ENCODE results near the gene HASPIN.

HASPIN gene

GRCh38 chr17:3682033-3682432, 41.7 kb upstream of the HASPIN start:
- WGBS: 86% methylated on average over 12 of the region's 12 CpGs
- Histone ChIP-seq H3K4ac (ENCODE audit: low read depth in 1 of 2, low read length in 2 of 2) (no peak overlapping the region), H2AFZ (ENCODE audit: low read depth, low read length) (no peak overlapping the region), H3K14ac (ENCODE audit: low read length in 2 of 2) (no peak overlapping the region), H2BK15ac (ENCODE audit: low read depth, poor library complexity, severe bottlenecking) (no peak overlapping the region), H3K27me3 (ENCODE audit: control insufficient read depth in 1 of 2, insufficient read depth in 1 of 2, low read length in 2 of 2) (peaks cover 29 to 54% of the 10 kb centered on the region in 2 experiments), H4K91ac (ENCODE audit: low read length) (no peak overlapping the region), H4K8ac (ENCODE audit: low read length) (no peak overlapping the region), H2BK12ac (ENCODE audit: low read length in 2 of 2) (no peak overlapping the region), H3K36me3 (ENCODE audit: control insufficient read depth in 1 of 2, insufficient read depth in 2 of 2, low read depth in 1 of 2, low read length in 2 of 2) (no peaks in the 10 kb centered on the region), H3K9me3 (ENCODE audit: control insufficient read depth, low read length) (no peaks in the 10 kb centered on the region), H2AK5ac (ENCODE audit: low read length, severe bottlenecking) (no peak overlapping the region), H3K4me2 (ENCODE audit: low read length, poor library complexity, severe bottlenecking) (no peak overlapping the region), H3K4me1 (ENCODE audit: control insufficient read depth, insufficient read depth, low read depth, low read length) (peaks cover 11% of the 10 kb centered on the region), H3K27ac (ENCODE audit: low read length, poor library complexity, severe bottlenecking) (no peak overlapping the region), H3K9ac (ENCODE audit: low read length) (no peak overlapping the region), H3K4me3 (ENCODE audit: insufficient read depth in 1 of 2, low read depth in 1 of 2, low read length in 2 of 2) (no peak overlapping the region), H3K79me1 (replicated peaks; ENCODE audit: low read length, poor library complexity, severe bottlenecking) (no peaks in the 10 kb centered on the region), H2BK120ac (ENCODE audit: low read depth, low read length) (no peak overlapping the region), H3K18ac (ENCODE audit: low read depth in 1 of 2, low read length in 2 of 2) (no peak overlapping the region), H3K23ac (ENCODE audit: low read length in 2 of 2) (no peak overlapping the region), H2BK5ac (ENCODE audit: low read depth, low read length, poor library complexity, severe bottlenecking) (no peak overlapping the region)
- no peak for DNase-seq

GRCh38 chr17:3683054-3683511, 40.6 kb upstream of the HASPIN start:
- Histone ChIP-seq H2BK5ac (ENCODE audit: low read depth, low read length, poor library complexity, severe bottlenecking) (no peak overlapping the region), H2BK12ac (ENCODE audit: low read length in 2 of 2) (no peak overlapping the region), H2BK120ac (ENCODE audit: low read depth, low read length) (no peak overlapping the region), H3K18ac (ENCODE audit: low read depth in 1 of 2, low read length in 2 of 2) (no peak overlapping the region), H3K9me3 (ENCODE audit: control insufficient read depth, low read length) (no peaks in the 10 kb centered on the region), H3K4me2 (ENCODE audit: low read length, poor library complexity, severe bottlenecking) (no peak overlapping the region), H4K91ac (ENCODE audit: low read length) (no peak overlapping the region), H3K23ac (ENCODE audit: low read length in 2 of 2) (no peak overlapping the region), H3K27me3 (ENCODE audit: control insufficient read depth in 1 of 2, insufficient read depth in 1 of 2, low read length in 2 of 2) (peaks cover 20 to 48% of the 10 kb centered on the region in 2 experiments), H3K27ac (ENCODE audit: low read length, poor library complexity, severe bottlenecking) (no peak overlapping the region), H2BK15ac (ENCODE audit: low read depth, poor library complexity, severe bottlenecking) (no peak overlapping the region), H3K9ac (ENCODE audit: low read length) (no peak overlapping the region), H3K4ac (ENCODE audit: low read depth in 1 of 2, low read length in 2 of 2) (no peak overlapping the region), H3K4me1 (ENCODE audit: control insufficient read depth, insufficient read depth, low read depth, low read length) (peaks cover 9% of the 10 kb centered on the region), H2AFZ (ENCODE audit: low read depth, low read length) (no peak overlapping the region), H3K79me1 (replicated peaks; ENCODE audit: low read length, poor library complexity, severe bottlenecking) (no peaks in the 10 kb centered on the region), H2AK5ac (ENCODE audit: low read length, severe bottlenecking) (no peak overlapping the region), H3K36me3 (ENCODE audit: control insufficient read depth in 1 of 2, insufficient read depth in 2 of 2, low read depth in 1 of 2, low read length in 2 of 2) (no peaks in the 10 kb centered on the region), H4K8ac (ENCODE audit: low read length) (no peak overlapping the region), H3K14ac (ENCODE audit: low read length in 2 of 2) (no peak overlapping the region), H3K4me3 (ENCODE audit: insufficient read depth in 1 of 2, low read depth in 1 of 2, low read length in 2 of 2) (no peak overlapping the region)
- WGBS: 44% methylated on average over 9 of the region's 10 CpGs
- DNase-seq: peak; percentile 35

GRCh38 chr17:3685174-3685573, 38.5 kb upstream of the HASPIN start:
- no peak overlapping the region for H2AK5ac ChIP-seq (ENCODE audit: low read length, severe bottlenecking)
- peaks cover 2% of the 10 kb centered on the region for H3K4me1 ChIP-seq (ENCODE audit: control insufficient read depth, insufficient read depth, low read depth, low read length)
- H4K8ac ChIP-seq (ENCODE audit: low read length): no peak overlapping the region
- H3K18ac ChIP-seq (ENCODE audit: low read depth in 1 of 2, low read length in 2 of 2): no peak overlapping the region
- no peak overlapping the region for H4K91ac ChIP-seq (ENCODE audit: low read length)
- no peak overlapping the region for H3K14ac ChIP-seq (ENCODE audit: low read length in 2 of 2)
- no peak overlapping the region for H3K9ac ChIP-seq (ENCODE audit: low read length)
- no peak overlapping the region for H2BK15ac ChIP-seq (ENCODE audit: low read depth, poor library complexity, severe bottlenecking)
- WGBS: 76% methylated on average over 11 of the region's 13 CpGs
- H3K4me2 ChIP-seq (ENCODE audit: low read length, poor library complexity, severe bottlenecking): no peak overlapping the region
- no peak for DNase-seq
- no peaks in the 10 kb centered on the region for H3K9me3 ChIP-seq (ENCODE audit: control insufficient read depth, low read length)
- no peak overlapping the region for H3K23ac ChIP-seq (ENCODE audit: low read length in 2 of 2)
- no peak overlapping the region for H2BK120ac ChIP-seq (ENCODE audit: low read depth, low read length)
- no peaks in the 10 kb centered on the region for H3K79me1 ChIP-seq (replicated peaks; ENCODE audit: low read length, poor library complexity, severe bottlenecking)
- peaks cover 20 to 40% of the 10 kb centered on the region in 2 experiments for H3K27me3 ChIP-seq (ENCODE audit: control insufficient read depth in 1 of 2, insufficient read depth in 1 of 2, low read length in 2 of 2)
- H2BK5ac ChIP-seq (ENCODE audit: low read depth, low read length, poor library complexity, severe bottlenecking): no peak overlapping the region
- H3K36me3 ChIP-seq (ENCODE audit: control insufficient read depth in 1 of 2, insufficient read depth in 2 of 2, low read depth in 1 of 2, low read length in 2 of 2): no peaks in the 10 kb centered on the region
- no peak overlapping the region for H2AFZ ChIP-seq (ENCODE audit: low read depth, low read length)
- H3K27ac ChIP-seq (ENCODE audit: low read length, poor library complexity, severe bottlenecking): no peak overlapping the region
- H2BK12ac ChIP-seq (ENCODE audit: low read length in 2 of 2): no peak overlapping the region
- no peak overlapping the region for H3K4me3 ChIP-seq (ENCODE audit: insufficient read depth in 1 of 2, low read depth in 1 of 2, low read length in 2 of 2)
- no peak overlapping the region for H3K4ac ChIP-seq (ENCODE audit: low read depth in 1 of 2, low read length in 2 of 2)

- H2BK15ac ChIP-seq (ENCODE audit: low read depth, poor library complexity, severe bottlenecking): no peak overlapping the region
- H3K4ac ChIP-seq (ENCODE audit: low read depth in 1 of 2, low read length in 2 of 2): no peak overlapping the region
- no peaks in the 10 kb centered on the region for H3K9me3 ChIP-seq (ENCODE audit: control insufficient read depth, low read length)
- WGBS: 53% methylated on average over 19 of the region's 19 CpGs
- no peak overlapping the region for H4K91ac ChIP-seq (ENCODE audit: low read length)
- H3K14ac ChIP-seq (ENCODE audit: low read length in 2 of 2): no peak overlapping the region
- no peak overlapping the region for H2AK5ac ChIP-seq (ENCODE audit: low read length, severe bottlenecking)
- no peak overlapping the region for H3K4me3 ChIP-seq (ENCODE audit: insufficient read depth in 1 of 2, low read depth in 1 of 2, low read length in 2 of 2)
- no peak overlapping the region for H2BK120ac ChIP-seq (ENCODE audit: low read depth, low read length)
- H3K27me3 ChIP-seq (ENCODE audit: control insufficient read depth in 1 of 2, insufficient read depth in 1 of 2, low read length in 2 of 2): peaks cover 9 to 35% of the 10 kb centered on the region in 2 experiments
- H3K18ac ChIP-seq (ENCODE audit: low read depth in 1 of 2, low read length in 2 of 2): no peak overlapping the region
- H3K9ac ChIP-seq (ENCODE audit: low read length): no peak overlapping the region
- no peak overlapping the region for H2BK12ac ChIP-seq (ENCODE audit: low read length in 2 of 2)
- H3K4me2 ChIP-seq (ENCODE audit: low read length, poor library complexity, severe bottlenecking): no peak overlapping the region
- H3K27ac ChIP-seq (ENCODE audit: low read length, poor library complexity, severe bottlenecking): no peak overlapping the region
- no peak overlapping the region for H3K23ac ChIP-seq (ENCODE audit: low read length in 2 of 2)
- DNase-seq: no peak
- no peak overlapping the region for H2BK5ac ChIP-seq (ENCODE audit: low read depth, low read length, poor library complexity, severe bottlenecking)
- no peak overlapping the region for H4K8ac ChIP-seq (ENCODE audit: low read length)
- H3K79me1 ChIP-seq (replicated peaks; ENCODE audit: low read length, poor library complexity, severe bottlenecking): no peaks in the 10 kb centered on the region
- H3K36me3 ChIP-seq (ENCODE audit: control insufficient read depth in 1 of 2, insufficient read depth in 2 of 2, low read depth in 1 of 2, low read length in 2 of 2): no peaks in the 10 kb centered on the region
- H3K4me1 ChIP-seq (ENCODE audit: control insufficient read depth, insufficient read depth, low read depth, low read length): peaks cover 2% of the 10 kb centered on the region
- no peak overlapping the region for H2AFZ ChIP-seq (ENCODE audit: low read depth, low read length)
Observed at GRCh38 chr17:3688027-3688553, 35.6 kb upstream of the HASPIN start.
